SK-N-SH treated with all-trans-retinoic acid at 6 μM for 48 hours (cell line): ENCODE results near the gene SEMA7A.

Experiments used
- ATAC-seq: fragments of 200-7000 bp; cut with Tn5 transposase; 3 replicates; pipeline ENCODE4 v1.9.1; 2020; ENCODE audit warnings: mild to moderate bottlenecking, moderate library complexity
- ARNTL ChIP-seq: fragments of 450-650 bp; formaldehyde crosslinking; IDR thresholded peaks from 2 replicates; pipeline ENCODE4 v1.5.0; 2020; ENCODE audit warnings: low read depth, mild to moderate bottlenecking, moderate library complexity, borderline replicate concordance
- BACH2 ChIP-seq: fragments of 250-450 bp; sonication (Bioruptor Pico); IDR thresholded peaks from 2 replicates; pipeline ENCODE4 v1.9.0; 2021; ENCODE audit warnings: mild to moderate bottlenecking, borderline replicate concordance
- CREB5 ChIP-seq: fragments of 250-450 bp; sonication (Bioruptor Pico); IDR thresholded peaks from 2 replicates; pipeline ENCODE4 v1.5.1; 2020; ENCODE audit warnings: low read depth, mild to moderate bottlenecking, moderate library complexity
- CSDC2 ChIP-seq: fragments of 250-450 bp; sonication (Bioruptor Pico); IDR thresholded peaks from 2 replicates; pipeline ENCODE4 v1.5.0; 2020; ENCODE audit warnings: mild to moderate bottlenecking, moderate library complexity
- GLIS3 ChIP-seq: fragments of 250-450 bp; sonication (Bioruptor Pico); IDR thresholded peaks from 2 replicates; pipeline ENCODE4 v1.5.0; 2020; ENCODE audit warnings: mild to moderate bottlenecking, moderate library complexity
- ISL1 ChIP-seq: fragments of 250-450 bp; sonication (Bioruptor Pico); IDR thresholded peaks from 2 replicates; pipeline ENCODE4 v2.1.2; 2022; ENCODE audit warnings: mild to moderate bottlenecking, moderate library complexity
- OSR1 ChIP-seq: fragments of 250-450 bp; sonication (Bioruptor Pico); IDR thresholded peaks from 2 replicates; pipeline ENCODE4 v1.8.0; 2022; ENCODE audit warnings: moderate library complexity, mild to moderate bottlenecking, inconsistent platforms
- PATZ1 ChIP-seq: fragments of 250-450 bp; sonication (Bioruptor Pico); IDR thresholded peaks from 2 replicates; pipeline ENCODE4 v1.8.0; 2020; ENCODE audit warnings: mild to moderate bottlenecking, moderate library complexity, borderline replicate concordance
- POU6F1 ChIP-seq: fragments of 250-450 bp; sonication (Bioruptor Pico); IDR thresholded peaks from 2 replicates; pipeline ENCODE4 v1.8.0; 2021; ENCODE audit warnings: low read depth, mild to moderate bottlenecking, moderate library complexity, borderline replicate concordance
- RARB ChIP-seq: fragments of 250-450 bp; sonication (Bioruptor Pico); IDR thresholded peaks from 2 replicates; pipeline ENCODE4 v1.8.0; 2021; ENCODE audit warnings: mild to moderate bottlenecking, moderate library complexity
- SNAI2 ChIP-seq: fragments of 250-450 bp; sonication (Bioruptor Pico); IDR thresholded peaks from 2 replicates; pipeline ENCODE4 v1.5.0; 2020; ENCODE audit warnings: mild to moderate bottlenecking, moderate library complexity
- TOX ChIP-seq: fragments of 250-450 bp; sonication (Bioruptor Pico); IDR thresholded peaks from 2 replicates; pipeline ENCODE4 v1.8.0; 2021; ENCODE audit warnings: mild to moderate bottlenecking, moderate library complexity, borderline replicate concordance
- TSHZ2 ChIP-seq: fragments of 250-450 bp; sonication (Bioruptor Pico); IDR thresholded peaks from 2 replicates; pipeline ENCODE4 v1.5.0; 2020; ENCODE audit warnings: mild to moderate bottlenecking, moderate library complexity
- ZC3H10 ChIP-seq: fragments of 250-450 bp; sonication (Bioruptor Pico); IDR thresholded peaks from 2 replicates; pipeline ENCODE4 v1.5.1; 2021; ENCODE audit warnings: mild to moderate bottlenecking, moderate library complexity
- ZFP3 ChIP-seq: fragments of 250-450 bp; sonication (Bioruptor Pico); IDR thresholded peaks from 2 replicates; pipeline ENCODE4 v1.5.0; 2020; ENCODE audit warnings: mild to moderate bottlenecking, moderate library complexity
- ZFP30 ChIP-seq: fragments of 450-650 bp; formaldehyde crosslinking; IDR thresholded peaks from 2 replicates; pipeline ENCODE4 v1.5.0; 2022; ENCODE audit warnings: mild to moderate bottlenecking, moderate library complexity
- ZNF565 ChIP-seq: fragments of 450-650 bp; formaldehyde crosslinking; conservative IDR thresholded peaks from 2 replicates; pipeline ENCODE4 v1.5.0; 2020; ENCODE audit warnings: low read depth, mild to moderate bottlenecking, moderate library complexity
- ZNF70 ChIP-seq: fragments of 450-650 bp; formaldehyde crosslinking; IDR thresholded peaks from 2 replicates; pipeline ENCODE4 v1.5.0; 2020; ENCODE audit warnings: mild to moderate bottlenecking, moderate library complexity
- ZNF8 ChIP-seq: fragments of 450-650 bp; formaldehyde crosslinking; IDR thresholded peaks from 2 replicates; pipeline ENCODE4 v1.5.0; 2020; ENCODE audit warnings: mild to moderate bottlenecking, moderate library complexity

SEMA7A gene

GRCh38 chr15:74423431-74424257 lies 10.1 kb downstream of the SEMA7A start (continued):
- no peak for TF ChIP-seq PATZ1 (CRISPR knock-in tag)
- no peak for TF ChIP-seq OSR1
- no peak for TF ChIP-seq BACH2 (CRISPR knock-in tag)
- no peak for TF ChIP-seq ZNF565 (CRISPR knock-in tag)
- TF ChIP-seq POU6F1 (CRISPR knock-in tag): no peak

- ATAC-seq: peak; percentile 64
- TF ChIP-seq TOX (CRISPR knock-in tag) (no peak), BACH2 (CRISPR knock-in tag) (no peak), GLIS3 (CRISPR knock-in tag) (no peak), ISL1 (CRISPR knock-in tag) (no peak), ZC3H10 (CRISPR knock-in tag) (no peak), TSHZ2 (CRISPR knock-in tag) (no peak), ZNF70 (CRISPR knock-in tag) (no peak)
These were observed 10.9 kb downstream of the SEMA7A start for GRCh38 chr15:74422652-74423430.

GRCh38 chr15:74422265-74422651 lies 11.5 kb downstream of the SEMA7A start:
- ATAC-seq: no peak
- TF ChIP-seq SNAI2 (CRISPR knock-in tag): no peak
- TF ChIP-seq, all 23 proteins: peak for 0

- no peak for ATAC-seq
- no peak for TF ChIP-seq ZNF8 (CRISPR knock-in tag)
- no peak for TF ChIP-seq CSDC2 (CRISPR knock-in tag)
- no peak for TF ChIP-seq ARNTL
- no peak for TF ChIP-seq PATZ1 (CRISPR knock-in tag)
- TF ChIP-seq OSR1: no peak
- TF ChIP-seq CREB5: no peak
- TF ChIP-seq ZFP3 (CRISPR knock-in tag): no peak
- no peak for TF ChIP-seq GLIS3 (CRISPR knock-in tag)
- no peak for TF ChIP-seq SNAI2 (CRISPR knock-in tag)
- no peak for TF ChIP-seq TOX (CRISPR knock-in tag)
- TF ChIP-seq RARB (CRISPR knock-in tag): no peak
- TF ChIP-seq ZC3H10 (CRISPR knock-in tag): no peak
- TF ChIP-seq ZFP30 (CRISPR knock-in tag): no peak
- no peak for TF ChIP-seq TSHZ2 (CRISPR knock-in tag)
These were observed 12.2 kb downstream of the SEMA7A start for GRCh38 chr15:74421302-74422245.
